PFSK-1 (cell line): ENCODE data around the gene USP46.

Experiments
- FOXP2 ChIP-seq: optimal IDR thresholded peaks from 2 replicates; pipeline ENCODE3; 2011; ENCODE audit warnings: borderline replicate concordance, control low read depth, inconsistent platforms; ENCODE audit not compliant: insufficient read depth; ENCODE audit errors: extremely low read length, extremely low read depth
- POLR2AphosphoS5 ChIP-seq: IDR thresholded peaks from 2 replicates; pipeline ENCODE4 v1.6.1; 2012; ENCODE audit warnings: low read depth, mild to moderate bottlenecking, control low read depth, low read length, moderate library complexity
- REST ChIP-seq, 2 experiments: IDR thresholded peaks; 2 replicates each; pipeline versions ENCODE4 v1.6.1 to v1.8.0; 2011 to 2012; ENCODE audit warnings: low read depth in 2 of 2, low read length in 2 of 2, control low read depth in 1 of 2, inconsistent platforms in 1 of 2, mild to moderate bottlenecking in 1 of 2, moderate library complexity in 1 of 2; ENCODE audit not compliant: insufficient read depth in 1 of 2
- SIN3A ChIP-seq: IDR thresholded peaks from 2 replicates; pipeline ENCODE4 v1.6.1; 2012; ENCODE audit warnings: mild to moderate bottlenecking, low read length, moderate library complexity, borderline replicate concordance; ENCODE audit not compliant: insufficient read depth
- TAF1 ChIP-seq: IDR thresholded peaks from 2 replicates; pipeline ENCODE4 v1.6.1; 2012; ENCODE audit warnings: low read length, control low read depth, borderline replicate concordance; ENCODE audit not compliant: insufficient read depth

The USP46 gene

GRCh38 chr4:52628543-52628942 is 30.6 kb downstream of the USP46 start:
- no peak for TF ChIP-seq POLR2AphosphoS5
- no peak for TF ChIP-seq SIN3A
- TF ChIP-seq TAF1, result no peak
- TF ChIP-seq FOXP2, result no peak
- no peak for TF ChIP-seq REST (IDR thresholded peaks at IDR 0.05; ENCODE audit: insufficient read depth in 1 of 2, low read depth in 2 of 2, low read length in 2 of 2)

- TF ChIP-seq TAF1, result no peak
Observed at GRCh38 chr4:52627876-52628275, 31.2 kb downstream of the USP46 start.

GRCh38 chr4:52625216-52625615 is 33.9 kb downstream of the USP46 start:
- TF ChIP-seq TAF1 (no peak), POLR2AphosphoS5 (no peak), REST (IDR thresholded peaks at IDR 0.05; ENCODE audit: insufficient read depth in 1 of 2, low read depth in 2 of 2, low read length in 2 of 2) (no peak), SIN3A (no peak), FOXP2 (no peak)

GRCh38 chr4:52622564-52622963 is 36.5 kb downstream of the USP46 start:
- TF ChIP-seq REST (IDR thresholded peaks at IDR 0.05; ENCODE audit: insufficient read depth in 1 of 2, low read depth in 2 of 2, low read length in 2 of 2), result no peak
- TF ChIP-seq FOXP2, result no peak
- TF ChIP-seq POLR2AphosphoS5, result no peak
- TF ChIP-seq SIN3A, result no peak
- TF ChIP-seq TAF1, result no peak

GRCh38 chr4:52621567-52621966 is 37.5 kb downstream of the USP46 start:
- no peak for TF ChIP-seq POLR2AphosphoS5
- TF ChIP-seq SIN3A, result no peak
- TF ChIP-seq FOXP2, result no peak
- no peak for TF ChIP-seq REST (IDR thresholded peaks at IDR 0.05; ENCODE audit: insufficient read depth in 1 of 2, low read depth in 2 of 2, low read length in 2 of 2)
- TF ChIP-seq TAF1, result no peak

- no peak for TF ChIP-seq POLR2AphosphoS5
- TF ChIP-seq REST (IDR thresholded peaks at IDR 0.05; ENCODE audit: insufficient read depth in 1 of 2, low read depth in 2 of 2, low read length in 2 of 2), result no peak
- TF ChIP-seq SIN3A, result no peak
Observed at GRCh38 chr4:52619591-52619931, 39.5 kb downstream of the USP46 start.
